BLaER1 treated with 17β-estradiol and CSF1 and Interleukin-3, amounts not matched to agents 10 nM and 100 nM (cell line): ENCODE data around the gene PFDN1.
A peak's percentile ranks its signal among the peaks of the same experiment; 100 is the strongest.

Source experiments
- H3K27ac ChIP-seq, 11 experiments: shearing (Covaris generic); formaldehyde crosslinking; 2 replicates each; pipeline ENCODE4 v1.8.1; 2022
- H3K27me3 ChIP-seq, 11 experiments: shearing (Covaris generic); formaldehyde crosslinking; 2 replicates each; pipeline ENCODE4 v1.8.1; 2022
- H3K36me3 ChIP-seq, 11 experiments: shearing (Covaris generic); formaldehyde crosslinking; 2 replicates each; pipeline ENCODE4 v1.8.1; 2022
- H3K4me1 ChIP-seq, 10 experiments: shearing (Covaris generic); formaldehyde crosslinking; 2 replicates each; pipeline ENCODE4 v1.8.1; 2022
- H3K4me2 ChIP-seq, 11 experiments: shearing (Covaris generic); formaldehyde crosslinking; 2 replicates each; pipeline ENCODE4 v1.8.1; 2022
- H3K4me3 ChIP-seq, 10 experiments: shearing (Covaris generic); formaldehyde crosslinking; 2 replicates each; pipeline ENCODE4 v1.8.1; 2022
- H3K9ac ChIP-seq, 11 experiments: shearing (Covaris generic); formaldehyde crosslinking; 2 replicates each; pipeline ENCODE4 v1.8.1; 2022
- H3K9me3 ChIP-seq, 11 experiments: shearing (Covaris generic); formaldehyde crosslinking; replicated peaks in 1 of 11; 2 replicates each; pipeline ENCODE4 v1.8.1; 2022
- H4K20me1 ChIP-seq, 11 experiments: shearing (Covaris generic); formaldehyde crosslinking; 2 replicates each; pipeline ENCODE4 v1.8.1; 2022
- Cebpa-rat ChIP-seq, 11 experiments: shearing (Covaris generic); IDR thresholded peaks; 2 replicates each; pipeline ENCODE4 v1.8.1; 2022

The PFDN1 gene

GRCh38 chr5:140259500-140259899 is 43.4 kb downstream of the PFDN1 start:
- Histone ChIP-seq H3K27me3 (no peaks in the 10 kb centered on the region), H4K20me1 (peaks cover 0 to 17% (median 0%) of the 10 kb centered on the region in 11 experiments; a peak in 3 of 22 replicates), H3K36me3 (peaks cover 22 to 71% (median 52%) of the 10 kb centered on the region in 11 experiments), H3K4me2 (no peak overlapping the region), H3K27ac (no peak overlapping the region), H3K9ac (no peak overlapping the region), H3K9me3 (peaks cover 0 to 18% (median 14%) of the 10 kb centered on the region in 11 experiments; a peak in 14 of 22 replicates), H3K4me3 (no peak overlapping the region), H3K4me1 (peaks cover under 1 to 69% (median 44%) of the 10 kb centered on the region in 10 experiments)
- TF ChIP-seq Cebpa-rat (IDR thresholded peaks at IDR 0.05), result no peak

DNA sequence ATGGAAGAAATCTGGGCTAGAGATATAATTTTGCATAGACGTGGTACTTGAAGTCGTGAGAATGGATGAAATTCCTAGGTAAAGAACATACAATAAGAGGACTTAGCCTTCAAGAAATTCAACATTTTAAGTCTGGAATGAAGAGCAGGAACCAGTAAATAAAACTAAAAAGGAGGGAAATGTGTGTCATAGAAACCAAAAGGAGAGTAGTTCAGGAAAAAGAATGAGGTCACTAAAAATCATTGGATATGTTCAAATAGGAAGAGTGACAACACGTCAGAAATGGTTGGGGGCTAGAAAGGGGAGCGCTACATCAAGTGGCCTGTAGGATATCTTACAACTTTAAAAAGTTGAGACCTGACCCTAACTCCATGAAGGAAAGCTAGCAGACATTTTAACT is 44.0 kb downstream of the PFDN1 start:
- Histone ChIP-seq H3K4me2 (no peak overlapping the region), H3K4me1 (peaks cover 7 to 75% (median 51%) of the 10 kb centered on the region in 10 experiments), H4K20me1 (peaks cover 0 to 17% (median 0%) of the 10 kb centered on the region in 11 experiments; a peak in 3 of 22 replicates), H3K9ac (no peak overlapping the region), H3K9me3 (peaks cover 0 to 18% (median 14%) of the 10 kb centered on the region in 11 experiments; a peak in 14 of 22 replicates), H3K36me3 (peaks cover 22 to 74% (median 52%) of the 10 kb centered on the region in 11 experiments), H3K27ac (no peak overlapping the region), H3K27me3 (no peaks in the 10 kb centered on the region), H3K4me3 (no peak overlapping the region)
- TF ChIP-seq Cebpa-rat (IDR thresholded peaks at IDR 0.05), result no peak

GRCh38 chr5:140258016-140258415 is 44.9 kb downstream of the PFDN1 start:
- Histone ChIP-seq H3K4me1 (peaks cover 16 to 82% (median 59%) of the 10 kb centered on the region in 10 experiments), H3K27me3 (no peaks in the 10 kb centered on the region), H3K27ac (0 out of 22 replicates have a peak overlapping the region, but pooled peaks of 2 of the 11 experiments have one; percentile 5 to 29), H3K9ac (no peak overlapping the region), H4K20me1 (peaks cover 0 to 17% (median 0%) of the 10 kb centered on the region in 11 experiments; a peak in 3 of 22 replicates), H3K4me3 (no peak overlapping the region), H3K36me3 (peaks cover 21 to 71% (median 49%) of the 10 kb centered on the region in 11 experiments), H3K9me3 (peaks cover 0 to 18% (median 14%) of the 10 kb centered on the region in 11 experiments; a peak in 14 of 22 replicates), H3K4me2 (peak overlapping the region in 8 of 11 experiments; percentile 2 to 48 (median 21); a peak in 9 of 22 replicates)
- no peak for TF ChIP-seq Cebpa-rat (IDR thresholded peaks at IDR 0.05)

DNA sequence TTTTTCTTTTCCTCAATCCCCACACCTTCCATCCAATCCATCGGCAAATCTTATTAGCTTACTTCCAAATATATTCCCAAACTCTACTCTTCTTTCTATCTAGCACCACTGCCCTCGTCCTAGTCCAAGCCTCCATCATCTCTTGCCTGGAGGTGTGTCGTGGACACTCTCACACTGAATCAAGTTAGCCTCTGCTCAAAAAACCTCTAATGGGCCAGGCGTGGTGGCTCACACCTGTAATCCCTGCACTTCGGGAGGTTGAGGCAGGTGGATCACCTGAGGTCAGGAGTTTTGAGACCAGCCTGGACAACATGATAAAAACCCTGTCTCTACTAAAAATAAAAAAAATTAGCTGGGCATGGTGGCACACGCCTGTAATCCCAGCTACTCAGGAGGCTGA is 46.2 kb downstream of the PFDN1 start:
- peaks cover 0 to 18% (median 14%) of the 10 kb centered on the region in 11 experiments; a peak in 14 of 22 replicates for H3K9me3 ChIP-seq
- H3K9ac ChIP-seq, result no peak overlapping the region
- H3K4me3 ChIP-seq, result no peak overlapping the region
- peak overlapping the region in 3 of 11 experiments; percentile 10 to 96 (median 83); a peak in 4 of 22 replicates for H3K4me2 ChIP-seq
- peaks cover 0 to 13% (median 0%) of the 10 kb centered on the region in 11 experiments; a peak in 3 of 22 replicates for H4K20me1 ChIP-seq
- peaks cover 29 to 82% (median 68%) of the 10 kb centered on the region in 10 experiments for H3K4me1 ChIP-seq
- H3K27me3 ChIP-seq, result no peaks in the 10 kb centered on the region
- H3K27ac ChIP-seq, result no peak overlapping the region
- H3K36me3 ChIP-seq, result peaks cover 17 to 59% (median 39%) of the 10 kb centered on the region in 11 experiments; a peak in 21 of 22 replicates
- no peak for TF ChIP-seq Cebpa-rat (IDR thresholded peaks at IDR 0.05)

DNA sequence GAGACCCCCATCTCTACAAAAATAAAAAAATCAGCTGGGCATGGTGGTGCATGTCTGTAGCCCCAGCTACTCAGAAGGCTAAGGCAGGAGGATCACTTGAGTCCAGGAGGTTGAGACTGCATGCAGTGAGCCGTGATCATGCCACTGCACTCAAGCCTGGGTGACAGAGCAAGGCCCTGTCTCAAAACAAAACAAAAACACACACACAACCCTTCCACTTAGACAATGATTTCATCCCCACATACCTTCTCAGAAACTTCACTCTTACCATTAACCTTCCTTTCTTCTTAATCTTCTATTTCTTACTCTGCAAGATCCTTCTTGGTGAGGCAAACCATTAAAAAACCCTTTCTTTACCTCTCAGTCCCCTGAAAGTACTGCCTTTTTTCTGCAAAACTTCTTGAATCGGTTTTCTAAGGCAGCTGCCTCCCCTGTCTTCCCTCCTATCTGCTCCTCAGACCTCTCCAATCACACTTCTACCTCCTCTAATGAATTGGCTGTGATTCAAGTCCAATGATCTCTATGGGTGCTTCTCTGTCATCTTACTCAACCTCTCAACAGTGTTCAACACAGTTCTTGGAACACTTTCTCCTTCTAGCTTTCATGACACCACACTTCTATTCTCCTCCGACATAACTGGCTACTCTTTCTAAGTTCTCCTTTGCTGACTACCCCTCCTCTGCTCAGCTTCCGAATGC is 47.3 kb downstream of the PFDN1 start:
- Histone ChIP-seq H3K36me3 (peaks cover 17 to 47% (median 34%) of the 10 kb centered on the region in 11 experiments; a peak in 21 of 22 replicates), H4K20me1 (peaks cover 0 to 4% (median 0%) of the 10 kb centered on the region in 11 experiments; a peak in 2 of 22 replicates), H3K27ac (peak overlapping the region in 8 of 11 experiments; percentile 16 to 95 (median 65); a peak in 12 of 22 replicates), H3K27me3 (no peaks in the 10 kb centered on the region), H3K4me2 (peak overlapping the region in 7 of 11 experiments; percentile 6 to 96 (median 91); a peak in 13 of 22 replicates), H3K9me3 (peaks cover 0 to 13% (median 10%) of the 10 kb centered on the region in 11 experiments; a peak in 14 of 22 replicates), H3K4me1 (peaks cover 38 to 81% (median 68%) of the 10 kb centered on the region in 10 experiments), H3K9ac (no peak overlapping the region), H3K4me3 (no peak overlapping the region)
- TF ChIP-seq Cebpa-rat (IDR thresholded peaks at IDR 0.05), result no peak

GRCh38 chr5:140253985-140254384 is 48.9 kb downstream of the PFDN1 start:
- H3K9ac ChIP-seq, result peak overlapping the region in 9 of 11 experiments; percentile 42 to 83 (median 78); a peak in 13 of 22 replicates
- H3K27me3 ChIP-seq, result no peaks in the 10 kb centered on the region
- peaks cover 0 to 4% (median 0%) of the 10 kb centered on the region in 11 experiments; a peak in 3 of 22 replicates for H4K20me1 ChIP-seq
- H3K4me2 ChIP-seq, result peak overlapping the region; percentile 83 to 96 (median 92)
- TF ChIP-seq Cebpa-rat (IDR thresholded peaks at IDR 0.05), result peak in 1 of 11 experiments; percentile 44; a peak in 3 of 22 replicates
- H3K27ac ChIP-seq, result peak overlapping the region; percentile 5 to 96 (median 92); a peak in 20 of 22 replicates
- peaks cover 13 to 39% (median 29%) of the 10 kb centered on the region in 11 experiments; a peak in 19 of 22 replicates for H3K36me3 ChIP-seq
- peak overlapping the region in 2 of 10 experiments; percentile 20 to 52; a peak in 5 of 20 replicates for H3K4me3 ChIP-seq
- peaks cover 54 to 96% (median 84%) of the 10 kb centered on the region in 10 experiments for H3K4me1 ChIP-seq
- no peaks in the 10 kb centered on the region for H3K9me3 ChIP-seq

DNA sequence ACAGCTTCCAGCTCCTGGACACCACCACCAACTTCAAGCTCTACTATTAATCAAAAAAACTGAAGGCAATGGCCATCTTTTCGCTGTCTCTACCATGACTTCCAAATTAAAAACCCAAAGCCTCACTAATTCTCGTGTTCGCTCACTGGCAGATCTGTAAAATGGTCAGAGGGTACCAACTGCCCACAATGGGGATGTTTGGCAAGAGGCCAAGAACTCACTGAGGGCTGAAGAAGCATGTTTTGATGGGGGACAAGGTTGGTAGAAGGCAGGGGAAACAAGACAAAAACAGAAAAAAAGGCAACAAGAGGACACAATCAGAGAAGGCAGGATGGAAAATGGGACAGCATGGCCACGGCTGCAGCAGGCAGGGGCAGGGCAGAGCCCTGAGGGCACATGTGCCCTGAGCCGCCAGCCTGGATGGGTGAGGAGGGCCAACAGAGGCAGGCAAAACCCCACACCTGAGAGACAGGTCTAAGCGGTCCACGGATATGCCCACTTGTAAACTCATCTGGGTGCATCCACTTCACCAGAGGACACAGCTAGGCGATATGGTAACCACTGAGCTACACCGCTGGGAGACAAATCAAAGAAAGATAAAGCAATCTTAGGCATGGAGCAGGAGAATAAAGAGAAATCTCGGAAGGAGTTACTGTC is 50.3 kb downstream of the PFDN1 start:
- Histone ChIP-seq H3K9me3 (no peaks in the 10 kb centered on the region), H3K4me3 (peak overlapping the region in 7 of 10 experiments; percentile 15 to 48 (median 32); a peak in 13 of 20 replicates), H3K36me3 (peaks cover 0 to 35% (median 16%) of the 10 kb centered on the region in 11 experiments; a peak in 14 of 22 replicates), H4K20me1 (peaks cover 0 to 4% (median 0%) of the 10 kb centered on the region in 11 experiments; a peak in 3 of 22 replicates), H3K27me3 (no peaks in the 10 kb centered on the region), H3K4me1 (peaks cover 68 to 97% (median 88%) of the 10 kb centered on the region in 10 experiments), H3K27ac (peak overlapping the region; percentile 66 to 96 (median 92)), H3K4me2 (peak overlapping the region; percentile 83 to 96 (median 92)), H3K9ac (peak overlapping the region; percentile 59 to 84 (median 78); a peak in 21 of 22 replicates)
- TF ChIP-seq Cebpa-rat (IDR thresholded peaks at IDR 0.05), result no peak

- H3K36me3 ChIP-seq, result peaks cover 0 to 30% (median 13%) of the 10 kb centered on the region in 11 experiments; a peak in 12 of 22 replicates
- TF ChIP-seq Cebpa-rat (IDR thresholded peaks at IDR 0.05), result peak in 9 of 11 experiments; percentile 43 to 100 (median 93); a peak in 18 of 22 replicates
- H3K9ac ChIP-seq, result peak overlapping the region; percentile 59 to 84 (median 78); a peak in 21 of 22 replicates
- peak overlapping the region in 9 of 10 experiments; percentile 5 to 48 (median 27); a peak in 12 of 20 replicates for H3K4me3 ChIP-seq
- H3K27ac ChIP-seq, result peak overlapping the region; percentile 66 to 96 (median 92)
- H4K20me1 ChIP-seq, result peaks cover 0 to 9% (median 0%) of the 10 kb centered on the region in 11 experiments; a peak in 3 of 22 replicates
- peaks cover 78 to 98% (median 96%) of the 10 kb centered on the region in 10 experiments for H3K4me1 ChIP-seq
- H3K27me3 ChIP-seq, result no peaks in the 10 kb centered on the region
- H3K4me2 ChIP-seq, result peak overlapping the region; percentile 83 to 96 (median 95)
- H3K9me3 ChIP-seq, result no peaks in the 10 kb centered on the region
These were observed 51.4 kb downstream of the PFDN1 start for GRCh38 chr5:140251527-140251973.
